HepG2 (cell line): ENCODE data around the gene C9orf43. TPM values are rescaled to one million over a fixed set of nuclear protein-coding genes. Genes with fewer than 3 reads are reported as not detected.

Experiments used
- ASH2L ChIP-seq: fragments of 300-600, 200-600 bp; sonication (generic); IDR thresholded peaks from 2 replicates; pipeline ENCODE4 v1.7.0; 2017; ENCODE audit warnings: low read depth, mild to moderate bottlenecking, moderate library complexity, mixed read lengths, low read length; ENCODE audit not compliant: insufficient read length
- HNF1A ChIP-seq, 2 experiments: sonication (generic) in 1 of 2; formaldehyde crosslinking in 1 of 2; IDR thresholded peaks; 2 replicates each; pipeline versions ENCODE4 v1.4.0 to v1.6.1; 2016 to 2020; ENCODE audit warnings: borderline replicate concordance in 1 of 2, low read depth in 1 of 2, mild to moderate bottlenecking in 1 of 2, missing genetic modification reagents in 1 of 2
- SP140L ChIP-seq: sonication (generic); formaldehyde crosslinking; IDR thresholded peaks from 2 replicates; pipeline ENCODE4 v1.4.0; 2020; ENCODE audit warnings: missing genetic modification reagents, borderline replicate concordance
- ZBTB44 ChIP-seq: sonication (generic); formaldehyde crosslinking; IDR thresholded peaks from 2 replicates; pipeline ENCODE4 v1.4.0; 2020; ENCODE audit warnings: missing genetic modification reagents
- ZNF30 ChIP-seq: sonication (generic); formaldehyde crosslinking; IDR thresholded peaks from 2 replicates; pipeline ENCODE4 v1.5.0; 2020; ENCODE audit warnings: mild to moderate bottlenecking, missing genetic modification reagents
- ZNF619 ChIP-seq: sonication (generic); formaldehyde crosslinking; IDR thresholded peaks from 2 replicates; pipeline ENCODE4 v1.4.0; 2020; ENCODE audit warnings: mild to moderate bottlenecking, missing genetic modification reagents
- ZNF772 ChIP-seq: sonication (generic); formaldehyde crosslinking; IDR thresholded peaks from 2 replicates; pipeline ENCODE4 v1.5.0; 2020; ENCODE audit warnings: mild to moderate bottlenecking, missing genetic modification reagents
- ZSCAN29 ChIP-seq: sonication (generic); formaldehyde crosslinking; conservative IDR thresholded peaks from 2 replicates; pipeline ENCODE4 v1.4.0; 2020; ENCODE audit warnings: mild to moderate bottlenecking, missing genetic modification reagents
- polyA plus RNA-seq, 8 experiments: library from polyadenylated mRNA; depleted of rRNA in 3 of 8; stranded (reverse) in 7 of 8; unstranded in 1 of 8; fragments of >200 nt; fragmentation: Illumina TruSeq in 4 of 8; extraction: Trizol in 4 of 8; gene quantifications; 2 replicates each; pipeline versions ENCODE4 v1.2.1 to v1.2.3, GENCODE V29; 2011 to 2016; ENCODE audit warnings: low read depth in 4 of 8, missing spikeins in 1 of 8, mixed read lengths in 1 of 8; ENCODE audit not compliant: insufficient read depth in 1 of 8
- total RNA-seq, 5 experiments: library from RNA; depleted of rRNA; stranded (reverse); fragments of >200 nt; fragmentation: Illumina TruSeq; extraction: Trizol; gene quantifications; 2 replicates each; pipeline ENCODE4 v1.2.3, GENCODE V29; 2016; ENCODE audit warnings: low read depth in 1 of 5
- TF ChIP-seq, protein P1 (sequence below): IDR thresholded peaks from 2 replicates; pipeline ENCODE4 v1.6.1; 2016; ENCODE audit warnings: control low read depth

Gene C9orf43
- total and polyA plus RNA-seq, 2 of the 13 experiments (the other 11 are each of a cell fraction or from before 2014, with no cell fraction given): 0.24 to 0.31 TPM

- TF ChIP-seq, protein P1, sequence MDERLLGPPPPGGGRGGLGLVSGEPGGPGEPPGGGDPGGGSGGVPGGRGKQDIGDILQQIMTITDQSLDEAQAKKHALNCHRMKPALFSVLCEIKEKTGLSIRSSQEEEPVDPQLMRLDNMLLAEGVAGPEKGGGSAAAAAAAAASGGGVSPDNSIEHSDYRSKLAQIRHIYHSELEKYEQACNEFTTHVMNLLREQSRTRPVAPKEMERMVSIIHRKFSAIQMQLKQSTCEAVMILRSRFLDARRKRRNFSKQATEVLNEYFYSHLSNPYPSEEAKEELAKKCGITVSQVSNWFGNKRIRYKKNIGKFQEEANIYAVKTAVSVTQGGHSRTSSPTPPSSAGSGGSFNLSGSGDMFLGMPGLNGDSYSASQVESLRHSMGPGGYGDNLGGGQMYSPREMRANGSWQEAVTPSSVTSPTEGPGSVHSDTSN (CRISPR knock-in tag): no peak
- TF ChIP-seq ZNF772 (no peak), ZNF30 (CRISPR knock-in tag) (no peak), ZNF619 (CRISPR knock-in tag) (no peak), HNF1A (IDR thresholded peaks at IDR 0.05; ENCODE audit: low read depth) (no peak), HNF1A (CRISPR knock-in tag; IDR thresholded peaks at IDR 0.05; ENCODE audit: borderline replicate concordance) (no peak), ASH2L (no peak), ZSCAN29 (CRISPR knock-in tag) (no peak), ZBTB44 (CRISPR knock-in tag) (no peak), SP140L (CRISPR knock-in tag) (no peak)
Observed at GRCh38 chr9:113467183-113467582, 56.6 kb downstream of the C9orf43 start (continued).
